OCI-LY3 (cell line): ENCODE results near the gene TH.

ENCODE experiments used
- CTCF ChIP-seq: fragments of 200-600, 300-600 bp; sonication (generic); IDR thresholded peaks from 2 replicates; pipeline ENCODE4 v1.5.1; 2014; ENCODE audit warnings: antibody characterized with exemption, low read length, low read depth
- EZH2phosphoT487 ChIP-seq: fragments of 200-600 bp; shearing (Covaris generic); IDR thresholded peaks from 2 replicates; pipeline ENCODE4 v1.6.1; 2018; ENCODE audit warnings: antibody characterized with exemption, mixed run types, low read depth

- TF ChIP-seq CTCF (no peak), EZH2phosphoT487 (no peak)
Observed at GRCh38 chr11:2205981-2206690, 34.5 kb upstream of the TH start.
